ENCODE data around the gene RIBC2.

GRCh38 chr22:45421349-45422055 is 8.0 kb downstream of the RIBC2 start:
- TF ChIP-seq CTCF (IDR thresholded peaks at IDR 0.05; ENCODE audit: low read length) (no peak), EZH2 (IDR thresholded peaks at IDR 0.05; ENCODE audit: borderline replicate concordance, low read length) (no peak)

Measured in OCI-LY1 (cell line).